Stimulated activated naive CD8-positive, alpha-beta T cell treated with anti-CD3 and anti-CD28 coated beads, Interleukin-15, amount 100 ng/mL, for 72 hours (primary cell): ENCODE results near the gene DIP2C.
"Not testable (repeated sequence)": the region's sequence is repeated elsewhere in the genome, so short reads cannot be mapped to it uniquely, and the experiment has no call there.

ENCODE experiments used
- ATAC-seq: fragments of 150-1000 bp; cut with Tn5 transposase; 2 replicates; pipeline ENCODE4 v1.10.0; 2021; ENCODE audit warnings: mild to moderate bottlenecking, moderate library complexity
- DNase-seq, 2 donors: peaks; one replicate each; pipeline ENCODE4 v3.0.0; 2021 to 2022
- H3K27ac Mint-ChIP-seq, 2 donors: one replicate each; pipeline ENCODE4 v1.8.0; 2022; ENCODE audit warnings: mild to moderate bottlenecking in 2 of 2, mixed read lengths in 2 of 2, moderate library complexity in 2 of 2
- H3K27me3 Mint-ChIP-seq: one replicate; pipeline ENCODE4 v1.8.0; 2022; ENCODE audit warnings: mixed read lengths
- H3K4me1 Mint-ChIP-seq: one replicate; pipeline ENCODE4 v1.8.0; 2022; ENCODE audit warnings: mild to moderate bottlenecking, mixed read lengths
- H3K4me3 Mint-ChIP-seq, 2 donors: one replicate each; pipeline ENCODE4 v1.8.0; 2022; ENCODE audit warnings: mild to moderate bottlenecking in 2 of 2, mixed read lengths in 2 of 2, moderate library complexity in 1 of 2
- H3K9me3 Mint-ChIP-seq, 2 donors: one replicate each; pipeline ENCODE4 v1.8.0; 2022; ENCODE audit warnings: mixed read lengths in 2 of 2

The DIP2C gene

DNA sequence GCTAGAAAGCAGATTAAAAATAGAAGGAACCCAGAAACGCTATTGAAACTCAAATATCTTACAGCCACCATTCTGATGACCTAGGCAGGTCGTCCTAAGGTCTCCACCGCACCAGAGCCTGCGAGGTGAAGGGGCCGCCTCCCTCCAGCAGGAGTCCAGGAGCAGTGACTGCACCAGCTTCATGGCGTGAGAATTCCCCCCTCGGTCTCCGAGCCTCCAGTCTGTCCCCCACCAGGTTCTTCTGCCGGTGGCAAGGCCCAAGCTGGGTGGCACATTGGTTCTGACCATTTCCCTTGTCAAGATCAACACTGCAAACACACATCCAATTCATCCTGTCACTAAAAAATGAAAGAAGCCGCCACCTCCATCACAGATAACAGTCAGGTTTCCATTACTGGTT is 98.7 kb downstream of the DIP2C start:
- no peak for ATAC-seq
- H3K4me1 Mint-ChIP-seq, result no peaks in the 10 kb centered on the region
- H3K27me3 Mint-ChIP-seq, result peaks cover 29% of the 10 kb centered on the region
- no peak for DNase-seq
- H3K4me3 Mint-ChIP-seq, result no peak overlapping the region
- no peak overlapping the region for H3K27ac Mint-ChIP-seq
- H3K9me3 Mint-ChIP-seq, result no peaks in the 10 kb centered on the region

DNA sequence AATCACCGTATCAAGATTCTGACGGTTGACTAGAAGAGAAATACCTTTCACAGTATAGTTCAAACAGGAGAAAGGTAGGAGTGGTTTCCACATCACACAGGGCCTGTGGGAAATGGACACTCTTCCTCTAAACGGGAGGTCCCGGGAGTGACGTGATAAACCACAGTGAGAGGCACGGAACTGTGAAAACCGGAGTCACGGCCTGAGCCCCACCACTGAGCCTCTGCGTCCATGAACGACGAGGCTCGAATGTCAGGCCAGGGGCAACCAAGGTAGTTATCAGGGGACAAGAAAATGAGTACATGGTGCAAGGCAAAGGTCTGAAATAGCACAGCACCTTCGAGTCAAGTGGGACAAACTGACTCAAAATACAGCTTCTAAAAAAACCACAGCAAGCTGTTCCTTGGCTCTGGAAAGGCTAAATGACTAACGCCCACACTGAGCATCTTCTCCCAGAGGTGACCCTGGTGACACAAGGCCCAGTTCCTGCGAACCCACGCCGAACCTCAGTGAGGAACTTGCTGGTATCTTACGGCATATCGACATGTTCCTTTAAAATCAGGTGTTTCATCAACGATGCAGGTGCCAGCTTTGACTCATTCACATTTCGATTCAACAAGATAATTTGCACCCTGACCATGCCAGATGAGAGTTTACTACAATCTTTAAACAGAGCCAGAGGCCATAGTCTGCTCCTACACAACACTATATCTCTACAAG is 99.3 kb downstream of the DIP2C start:
- no peak overlapping the region for H3K4me3 Mint-ChIP-seq
- H3K4me1 Mint-ChIP-seq, result no peaks in the 10 kb centered on the region
- peaks cover 0 to under 1% of the 10 kb centered on the region in 2 donors for H3K9me3 Mint-ChIP-seq
- DNase-seq (no peak), ATAC-seq (no peak)
- H3K27me3 Mint-ChIP-seq, result peaks cover 29% of the 10 kb centered on the region
- H3K27ac Mint-ChIP-seq, result no peak overlapping the region

DNA sequence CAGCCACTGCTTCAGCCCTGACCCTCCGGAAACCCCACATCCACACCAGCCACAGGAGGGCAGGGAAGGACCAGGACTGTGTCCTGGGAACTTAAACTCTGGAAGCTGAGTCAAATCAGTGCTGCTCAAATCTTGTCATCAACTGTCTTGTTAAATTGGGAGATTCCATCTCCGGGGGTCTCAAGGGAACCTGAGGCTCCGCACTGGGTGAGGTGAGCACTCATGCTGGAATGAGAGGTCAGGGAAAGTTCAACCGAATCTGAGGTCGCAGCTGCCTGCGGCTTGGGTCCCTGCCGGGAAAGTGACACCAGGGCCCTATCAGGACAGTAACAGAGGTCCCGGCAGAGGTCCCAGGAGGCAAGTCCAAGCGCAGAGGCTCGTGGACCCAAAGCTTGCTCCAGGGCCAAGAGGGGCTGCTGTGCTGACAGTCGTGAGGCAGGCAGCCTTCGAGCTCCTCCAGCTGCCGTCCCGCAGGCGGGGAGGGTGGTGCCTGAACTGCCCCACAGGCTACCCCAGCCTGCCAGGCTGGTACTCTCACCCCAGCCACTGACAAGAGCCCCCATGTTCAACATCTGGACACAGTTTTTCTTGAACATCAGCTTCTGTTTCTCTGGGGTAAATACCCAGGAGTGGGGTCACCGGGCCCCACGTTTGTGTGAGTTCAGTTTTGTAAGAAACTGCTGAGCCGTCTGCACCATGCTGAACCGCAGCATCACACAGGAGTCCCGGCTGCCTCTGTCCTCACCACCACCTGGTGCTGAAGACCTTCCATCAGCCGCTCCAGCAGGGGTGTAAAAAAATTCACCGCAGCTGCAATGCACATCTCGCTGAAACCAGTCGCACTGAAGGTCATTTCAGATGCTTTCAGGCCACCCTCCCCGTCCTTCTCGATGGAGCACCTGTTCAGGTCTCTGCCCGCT is 101.0 kb downstream of the DIP2C start:
- Mint-ChIP-seq H3K27ac (no peak overlapping the region), H3K27me3 (peaks cover 29% of the 10 kb centered on the region), H3K9me3 (peaks cover 0 to 7% of the 10 kb centered on the region in 2 donors), H3K4me3 (no peak overlapping the region), H3K4me1 (no peaks in the 10 kb centered on the region)
- no peak for ATAC-seq
- DNase-seq, result no peak

DNA sequence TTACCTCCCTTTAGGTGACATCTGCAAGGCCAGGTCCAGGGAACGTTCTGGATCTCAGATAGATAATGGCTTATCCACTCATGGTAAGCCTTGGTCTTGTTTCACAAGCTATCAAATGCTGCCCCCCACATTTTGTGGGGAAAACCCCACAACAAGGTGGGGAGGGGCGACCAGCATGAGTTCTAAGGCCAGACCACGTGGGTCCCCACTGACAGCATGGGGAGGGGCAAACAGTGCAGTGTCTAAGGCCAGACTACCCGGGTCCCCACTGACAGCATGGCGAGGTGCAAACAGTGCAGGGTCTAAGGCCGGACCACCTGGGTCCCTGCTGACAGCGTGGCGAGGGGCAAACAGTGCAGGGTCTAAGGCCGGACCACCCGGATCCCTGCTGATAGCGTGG is 102.8 kb downstream of the DIP2C start:
- H3K27ac Mint-ChIP-seq, result no peak overlapping the region
- peaks cover 0 to 7% of the 10 kb centered on the region in 2 donors for H3K9me3 Mint-ChIP-seq
- no peaks in the 10 kb centered on the region for H3K4me1 Mint-ChIP-seq
- no peak overlapping the region for H3K4me3 Mint-ChIP-seq
- peaks cover 26% of the 10 kb centered on the region for H3K27me3 Mint-ChIP-seq
- ATAC-seq, result no peak
- no peak for DNase-seq

DNA sequence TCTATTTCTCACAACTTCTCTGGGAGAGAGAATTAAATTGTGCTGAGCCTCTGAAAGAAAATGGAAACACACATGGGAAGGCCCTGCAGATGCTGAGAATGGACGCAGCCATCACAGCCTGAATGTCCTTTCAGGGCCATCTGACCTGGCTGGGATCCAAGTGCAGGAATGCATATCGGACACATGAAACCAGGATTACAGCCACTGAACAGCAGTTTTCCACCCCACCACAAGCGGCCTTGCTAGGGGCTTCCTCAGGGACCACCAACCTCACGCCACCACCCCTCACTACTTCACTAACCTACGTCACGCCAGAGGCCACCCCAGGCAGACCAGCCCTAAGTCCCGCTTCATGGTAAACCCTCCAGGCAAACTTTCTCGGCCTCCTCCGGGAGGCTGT is 103.3 kb downstream of the DIP2C start:
- no peak overlapping the region for H3K4me3 Mint-ChIP-seq
- peaks cover 0 to 7% of the 10 kb centered on the region in 2 donors for H3K9me3 Mint-ChIP-seq
- ATAC-seq (no peak), DNase-seq (no peak)
- H3K27me3 Mint-ChIP-seq, result peaks cover 21% of the 10 kb centered on the region
- no peak overlapping the region for H3K27ac Mint-ChIP-seq
- no peaks in the 10 kb centered on the region for H3K4me1 Mint-ChIP-seq

DNA sequence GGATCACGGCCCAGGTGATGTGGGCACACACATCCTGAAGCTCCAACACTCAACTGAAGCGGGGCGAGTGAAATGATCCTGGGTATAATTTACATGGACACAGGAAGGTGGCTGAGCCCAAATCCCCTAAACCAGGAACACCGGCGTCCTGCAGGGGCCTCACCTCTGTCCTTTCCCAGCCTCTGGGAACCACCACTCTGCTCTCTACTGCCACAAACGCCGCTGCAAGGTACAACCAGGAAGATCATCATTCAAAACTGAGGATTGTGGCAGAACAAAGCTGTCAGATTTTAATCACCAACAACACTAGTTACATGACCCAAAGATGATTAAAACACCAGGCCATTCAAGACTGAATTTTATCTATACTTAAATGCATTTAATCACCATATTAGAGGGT is 104.0 kb downstream of the DIP2C start:
- Mint-ChIP-seq H3K4me3 (no peak overlapping the region), H3K27me3 (peaks cover 14% of the 10 kb centered on the region), H3K4me1 (no peaks in the 10 kb centered on the region), H3K9me3 (peaks cover 0 to 7% of the 10 kb centered on the region in 2 donors), H3K27ac (no peak overlapping the region)
- ATAC-seq (no peak), DNase-seq (no peak)

DNA sequence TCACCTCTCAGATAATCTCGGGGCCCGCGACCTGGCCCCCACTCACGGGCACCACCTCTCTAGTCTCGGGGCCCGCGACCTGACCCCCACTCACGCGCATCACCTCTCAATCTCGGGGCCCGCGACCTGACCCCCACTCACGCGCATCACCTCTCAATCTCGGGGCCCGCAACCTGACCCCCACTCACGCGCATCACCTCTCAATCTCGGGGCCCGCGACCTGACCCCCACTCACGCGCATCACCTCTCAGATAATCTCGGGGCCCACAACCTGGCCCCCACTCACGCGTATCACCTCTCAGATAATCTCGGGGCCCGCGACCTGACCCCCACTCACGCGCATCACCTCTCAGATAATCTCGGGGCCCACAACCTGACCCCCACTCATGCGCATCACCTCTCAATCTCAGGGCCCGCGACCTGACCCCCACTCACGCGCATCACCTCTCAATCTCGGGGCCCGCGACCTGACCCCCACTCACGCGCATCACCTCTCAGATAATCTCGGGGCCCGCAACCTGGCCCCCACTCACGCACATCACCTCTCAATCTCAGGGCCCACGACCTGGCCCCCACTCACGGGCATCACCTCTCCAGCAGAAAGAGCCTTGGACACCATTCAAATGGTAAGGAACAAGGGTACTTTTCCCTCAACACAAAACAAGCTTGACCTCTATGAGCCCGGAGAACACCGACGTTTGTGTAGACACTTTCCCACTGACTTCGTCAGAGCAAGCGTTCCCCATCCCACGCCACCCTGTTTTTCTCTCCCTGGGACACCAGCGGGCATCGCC is 104.8 kb downstream of the DIP2C start:
- not testable (repeated sequence) for ATAC-seq, DNase-seq, H3K4me1 Mint-ChIP-seq, H3K27me3 Mint-ChIP-seq, H3K4me3 Mint-ChIP-seq, H3K9me3 Mint-ChIP-seq
- peak overlapping the region in 1 of 2 donors; percentile 49 for H3K27ac Mint-ChIP-seq

DNA sequence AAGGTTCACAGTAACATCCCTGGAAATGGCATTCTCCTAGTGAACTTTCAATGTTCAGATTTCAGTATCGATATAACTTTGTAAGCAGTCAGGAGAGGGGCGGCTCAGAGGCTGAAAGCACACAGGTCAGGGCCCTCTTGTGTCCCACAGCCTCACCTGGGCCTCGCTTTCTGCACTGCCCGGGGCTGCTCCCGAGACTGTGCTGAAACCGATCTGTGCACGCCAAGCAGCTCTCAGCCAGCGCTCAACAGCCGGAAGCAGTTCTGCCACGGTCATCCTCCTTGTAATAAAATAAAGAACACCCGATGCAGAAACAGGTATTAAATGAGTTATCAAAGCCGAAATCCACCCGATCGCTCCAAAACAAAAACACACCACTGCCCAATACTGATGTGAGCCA is 106.0 kb downstream of the DIP2C start:
- H3K9me3 Mint-ChIP-seq, result peaks cover 0 to 7% of the 10 kb centered on the region in 2 donors
- H3K4me1 Mint-ChIP-seq, result no peaks in the 10 kb centered on the region
- H3K4me3 Mint-ChIP-seq, result no peak overlapping the region
- H3K27me3 Mint-ChIP-seq, result peaks cover 6% of the 10 kb centered on the region
- DNase-seq (no peak), ATAC-seq (no peak)
- H3K27ac Mint-ChIP-seq, result peak overlapping the region in 1 of 2 donors; percentile 67

DNA sequence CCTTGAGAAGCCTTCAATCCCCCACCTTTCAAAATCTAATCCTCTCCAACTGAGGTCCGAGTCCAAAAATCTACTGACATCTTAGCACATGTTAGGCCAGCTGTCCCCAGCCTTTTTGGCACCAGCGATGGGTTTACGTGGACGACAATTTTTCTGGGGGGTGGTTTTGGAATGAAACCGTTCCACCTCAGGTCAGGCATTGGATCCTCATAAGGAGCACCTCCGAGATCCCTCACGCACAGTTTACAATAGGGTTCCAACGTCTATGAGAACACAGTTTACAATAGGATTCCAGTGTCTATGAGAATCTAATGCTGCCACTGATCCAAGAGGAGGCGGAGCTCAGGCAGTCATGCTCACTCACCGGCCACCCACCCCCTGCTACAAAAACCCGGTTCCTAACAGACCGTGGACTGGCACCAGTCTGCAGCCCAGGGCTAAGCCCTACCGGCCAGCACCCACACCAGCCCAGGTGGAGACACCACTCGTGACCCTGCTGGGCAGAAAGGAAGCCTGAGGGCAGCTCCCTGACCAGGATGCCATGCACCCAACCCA is 107.6 kb downstream of the DIP2C start:
- DNase-seq (no peak), ATAC-seq (no peak)
- H3K27me3 Mint-ChIP-seq, result no peaks in the 10 kb centered on the region
- H3K4me3 Mint-ChIP-seq, result no peak overlapping the region
- H3K4me1 Mint-ChIP-seq, result no peaks in the 10 kb centered on the region
- peaks cover 0 to 7% of the 10 kb centered on the region in 2 donors for H3K9me3 Mint-ChIP-seq
- no peak overlapping the region for H3K27ac Mint-ChIP-seq

DNA sequence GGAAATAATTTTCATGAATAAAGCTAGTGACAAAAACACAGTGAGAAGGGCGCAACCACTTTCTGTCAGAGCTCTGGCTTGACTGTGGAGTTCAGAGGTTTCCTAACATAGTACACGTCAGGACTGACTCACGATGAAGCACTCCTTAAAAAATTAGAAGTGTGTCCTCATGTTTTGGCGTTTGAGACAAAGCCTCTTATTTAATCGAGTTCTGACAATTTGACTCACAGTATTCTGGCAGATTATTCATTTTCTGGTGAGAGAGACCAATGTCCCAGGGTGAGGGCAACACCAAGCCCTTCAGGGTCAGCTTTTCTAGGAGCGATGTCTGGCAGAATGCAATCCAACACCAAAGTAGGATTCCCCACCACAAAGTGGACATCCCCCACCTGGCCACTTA is 108.7 kb downstream of the DIP2C start:
- H3K4me1 Mint-ChIP-seq, result no peaks in the 10 kb centered on the region
- peaks cover 0 to 7% of the 10 kb centered on the region in 2 donors for H3K9me3 Mint-ChIP-seq
- ATAC-seq (no peak), DNase-seq (no peak)
- no peak overlapping the region for H3K4me3 Mint-ChIP-seq
- peaks cover 6% of the 10 kb centered on the region for H3K27me3 Mint-ChIP-seq
- H3K27ac Mint-ChIP-seq, result no peak overlapping the region

DNA sequence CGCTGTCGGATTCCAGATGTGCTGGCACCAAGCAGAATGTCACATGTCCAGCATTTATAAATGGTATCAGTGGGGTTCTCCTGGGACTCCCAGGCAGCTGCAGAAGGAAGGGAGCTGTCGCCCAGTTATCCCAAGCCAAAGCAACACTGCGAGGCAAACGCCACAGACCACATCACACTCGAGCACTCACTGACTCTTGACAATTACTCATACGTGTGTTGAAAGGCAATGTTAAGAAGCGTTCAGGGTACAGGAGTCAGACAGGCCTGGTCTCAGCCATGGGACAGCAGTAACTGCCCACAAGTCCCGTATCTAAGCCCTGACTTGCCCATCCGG is 113.4 kb downstream of the DIP2C start:
- H3K4me3 Mint-ChIP-seq, result no peak overlapping the region
- ATAC-seq (no peak), DNase-seq (no peak)
- H3K27me3 Mint-ChIP-seq, result peaks cover 48% of the 10 kb centered on the region
- H3K27ac Mint-ChIP-seq, result no peak overlapping the region
- H3K4me1 Mint-ChIP-seq, result no peaks in the 10 kb centered on the region
- no peaks in the 10 kb centered on the region for H3K9me3 Mint-ChIP-seq

DNA sequence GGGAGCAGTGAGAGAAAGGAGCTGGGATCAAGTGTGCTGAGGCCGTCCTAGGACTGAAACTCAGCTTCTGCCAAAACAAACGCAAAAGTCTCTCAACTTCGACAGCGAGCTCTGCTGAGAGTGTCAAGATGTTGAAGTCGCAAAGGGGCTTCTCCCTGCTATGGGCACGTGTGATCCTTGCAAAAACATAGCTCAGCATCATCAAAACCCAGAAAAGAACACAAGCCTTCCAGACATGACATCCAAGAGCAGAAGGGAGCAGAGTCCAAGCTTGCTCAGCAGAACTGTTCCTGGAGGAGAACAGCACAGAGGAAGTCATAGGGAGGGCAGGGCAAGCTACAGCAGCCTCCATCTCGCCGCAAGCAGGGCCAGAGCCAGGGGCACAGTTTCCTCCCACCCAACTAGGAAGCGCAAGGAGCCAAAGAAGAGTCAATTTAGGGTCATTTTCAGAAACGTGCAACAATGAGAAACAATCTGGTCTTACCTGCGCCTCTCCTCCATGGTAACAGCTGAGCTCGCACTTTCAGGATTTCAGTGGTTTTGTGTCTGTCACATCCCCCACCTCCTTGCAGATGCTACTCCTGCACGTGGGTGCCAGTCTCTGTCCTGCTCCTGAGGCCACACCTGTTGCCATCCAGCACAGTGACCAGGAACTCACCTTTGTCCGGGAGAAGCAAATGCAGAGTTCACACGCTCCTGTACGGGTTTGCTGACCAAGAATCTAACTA is 113.9 kb downstream of the DIP2C start:
- no peak overlapping the region for H3K27ac Mint-ChIP-seq
- H3K4me1 Mint-ChIP-seq, result no peaks in the 10 kb centered on the region
- H3K27me3 Mint-ChIP-seq, result peaks cover 53% of the 10 kb centered on the region
- DNase-seq (no peak), ATAC-seq (no peak)
- H3K9me3 Mint-ChIP-seq, result peaks cover under 1 to 2% of the 10 kb centered on the region in 2 donors
- no peak overlapping the region for H3K4me3 Mint-ChIP-seq

DNA sequence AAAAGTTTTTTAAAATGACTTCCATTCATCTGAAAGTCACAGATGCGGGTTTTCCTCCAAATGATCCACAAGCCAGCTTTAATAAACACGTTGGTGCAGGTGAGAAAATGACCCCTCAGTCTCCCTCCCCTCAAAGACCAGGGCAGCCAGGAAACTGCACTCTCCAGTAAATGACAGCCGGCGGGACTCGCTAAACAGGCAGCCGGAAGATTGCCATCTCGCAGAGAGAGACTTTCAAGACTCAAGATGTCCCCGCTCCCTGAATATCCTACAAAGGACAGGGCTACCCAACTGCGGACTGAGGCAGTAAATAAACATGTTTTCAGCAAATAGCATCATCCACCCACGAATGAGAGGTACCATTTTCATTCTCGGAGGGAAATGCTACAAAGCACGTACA is 116.8 kb downstream of the DIP2C start:
- H3K9me3 Mint-ChIP-seq, result peaks cover 7 to 20% of the 10 kb centered on the region in 2 donors
- ATAC-seq, result no peak
- no peak overlapping the region for H3K4me3 Mint-ChIP-seq
- no peak for DNase-seq
- H3K4me1 Mint-ChIP-seq, result no peaks in the 10 kb centered on the region
- H3K27me3 Mint-ChIP-seq, result peaks cover 66% of the 10 kb centered on the region
- no peak overlapping the region for H3K27ac Mint-ChIP-seq

DNA sequence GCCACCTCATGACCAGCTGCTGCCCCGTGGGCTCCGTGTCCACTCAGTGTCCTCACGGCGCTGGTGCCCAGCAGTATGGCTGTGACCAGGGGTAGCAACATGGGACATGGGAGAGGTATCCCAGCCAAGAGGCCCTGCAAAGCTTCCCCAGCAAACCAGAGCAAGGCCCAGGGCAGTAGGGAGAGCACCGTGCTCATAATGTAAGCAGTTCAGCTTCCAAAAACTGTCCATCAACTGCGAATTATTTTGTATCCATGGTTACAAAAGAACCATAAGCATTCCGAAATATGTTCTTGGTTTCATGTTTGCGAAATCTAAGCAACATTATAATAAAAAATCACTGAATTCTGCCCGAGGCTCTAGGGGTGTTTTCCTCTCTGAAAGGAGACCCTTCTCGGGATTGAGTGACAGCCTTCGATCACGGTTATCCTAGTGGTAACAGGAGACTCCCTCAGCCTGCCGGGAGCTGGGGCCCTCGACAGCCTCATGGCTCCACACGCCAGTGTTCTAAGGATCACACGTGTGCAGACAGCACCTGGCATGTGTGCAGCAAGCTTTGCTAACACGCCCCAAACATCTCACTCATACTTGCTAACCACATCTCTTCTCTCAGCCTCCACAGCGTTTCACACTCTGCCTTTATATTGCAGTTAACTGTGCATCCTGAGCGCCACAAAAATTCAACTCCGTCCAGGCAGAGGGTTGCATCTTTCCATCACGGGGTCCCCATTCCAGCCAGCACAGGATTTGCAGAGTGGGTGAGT is 117.6 kb downstream of the DIP2C start:
- no peak for ATAC-seq
- H3K27ac Mint-ChIP-seq, result no peak overlapping the region

More for the DNA sequence above, 117.6 kb downstream of the DIP2C start:
- no peaks in the 10 kb centered on the region for H3K4me1 Mint-ChIP-seq
- peaks cover 67% of the 10 kb centered on the region for H3K27me3 Mint-ChIP-seq
- peaks cover 7 to 20% of the 10 kb centered on the region in 2 donors for H3K9me3 Mint-ChIP-seq
- H3K4me3 Mint-ChIP-seq, result no peak overlapping the region
- DNase-seq, result no peak
